HG03457 (cell line): Measurements from ENCODE around the gene RMND1.
A peak's percentile ranks its signal among the peaks of the same experiment; 100 is the strongest.
"Not testable (repeated sequence)": the region's sequence is repeated elsewhere in the genome, so short reads cannot be mapped to it uniquely, and the experiment has no call there.

Experiments
- ATAC-seq: cut with Tn5 transposase; IDR thresholded peaks from one replicate; pipeline ENCODE4 v1.9.1; 2021; ENCODE audit warnings: moderate number of reproducible peaks; ENCODE audit not compliant: unreplicated experiment

RMND1 gene

GRCh38 chr6:151388236-151388635, 63.7 kb downstream of the RMND1 start:
- no peak for ATAC-seq

GRCh38 chr6:151387175-151387970, 64.6 kb downstream of the RMND1 start:
- ATAC-seq: no peak

GRCh38 chr6:151385177-151385576, 66.7 kb downstream of the RMND1 start:
- no peak for ATAC-seq

- no peak for ATAC-seq
These were observed 67.8 kb downstream of the RMND1 start for GRCh38 chr6:151384151-151384550.

- not testable (repeated sequence) for ATAC-seq
These were observed 69.3 kb downstream of the RMND1 start for GRCh38 chr6:151382631-151383030.

- ATAC-seq: no peak
These were observed 70.2 kb downstream of the RMND1 start for GRCh38 chr6:151381722-151382121.

GRCh38 chr6:151380848-151381205, 71.1 kb downstream of the RMND1 start:
- no peak for ATAC-seq

GRCh38 chr6:151379933-151380847, 71.7 kb downstream of the RMND1 start:
- no peak for ATAC-seq

- no peak for ATAC-seq
These were observed 74.8 kb downstream of the RMND1 start for GRCh38 chr6:151377095-151377494.

- peak; percentile 39 for ATAC-seq
These were observed 75.5 kb downstream of the RMND1 start for GRCh38 chr6:151376440-151376839.

GRCh38 chr6:151375833-151376232, 76.1 kb downstream of the RMND1 start:
- no peak for ATAC-seq

- no peak for ATAC-seq
These were observed 77.8 kb downstream of the RMND1 start for GRCh38 chr6:151374036-151374683.

- ATAC-seq: no peak
These were observed 79.8 kb downstream of the RMND1 start for GRCh38 chr6:151372164-151372563.

GRCh38 chr6:151370509-151371078, 81.3 kb downstream of the RMND1 start:
- ATAC-seq: no peak

- no peak for ATAC-seq
These were observed 86.7 kb downstream of the RMND1 start for GRCh38 chr6:151365233-151365632.

- no peak for ATAC-seq
These were observed 92.4 kb downstream of the RMND1 start for GRCh38 chr6:151359486-151359885.

GRCh38 chr6:151358475-151358874, 93.5 kb downstream of the RMND1 start:
- ATAC-seq: no peak

GRCh38 chr6:151357758-151358436, 94.0 kb downstream of the RMND1 start:
- no peak for ATAC-seq

GRCh38 chr6:151356983-151357382, 94.9 kb downstream of the RMND1 start:
- not testable (repeated sequence) for ATAC-seq
